ENCODE measurements around the gene ARHGAP24. TPM values are rescaled to one million over a fixed set of nuclear protein-coding genes. Genes with fewer than 3 reads are reported as not detected.
"Not testable (repeated sequence)": the region's sequence is repeated elsewhere in the genome, so short reads cannot be mapped to it uniquely, and the experiment has no call there.

Gene ARHGAP24
- total RNA-seq, 3 donors from 2014 or later, result 20.6 to 60.2 (median 37.2) TPM

- no peaks in the 10 kb centered on the region for H3K9me3 ChIP-seq
- H3K27ac ChIP-seq, result no peak overlapping the region
- no peak for DNase-seq (ENCODE audit: low spot score in 2 of 2)
- intact Hi-C loops (cut with DNase I; ENCODE audit: low total_unique reads), result no loop called here
- no peaks in the 10 kb centered on the region for H3K27me3 ChIP-seq
- no peaks in the 10 kb centered on the region for H3K4me1 ChIP-seq
- H3K4me3 ChIP-seq, result no peak overlapping the region
- TF ChIP-seq, protein P1, sequence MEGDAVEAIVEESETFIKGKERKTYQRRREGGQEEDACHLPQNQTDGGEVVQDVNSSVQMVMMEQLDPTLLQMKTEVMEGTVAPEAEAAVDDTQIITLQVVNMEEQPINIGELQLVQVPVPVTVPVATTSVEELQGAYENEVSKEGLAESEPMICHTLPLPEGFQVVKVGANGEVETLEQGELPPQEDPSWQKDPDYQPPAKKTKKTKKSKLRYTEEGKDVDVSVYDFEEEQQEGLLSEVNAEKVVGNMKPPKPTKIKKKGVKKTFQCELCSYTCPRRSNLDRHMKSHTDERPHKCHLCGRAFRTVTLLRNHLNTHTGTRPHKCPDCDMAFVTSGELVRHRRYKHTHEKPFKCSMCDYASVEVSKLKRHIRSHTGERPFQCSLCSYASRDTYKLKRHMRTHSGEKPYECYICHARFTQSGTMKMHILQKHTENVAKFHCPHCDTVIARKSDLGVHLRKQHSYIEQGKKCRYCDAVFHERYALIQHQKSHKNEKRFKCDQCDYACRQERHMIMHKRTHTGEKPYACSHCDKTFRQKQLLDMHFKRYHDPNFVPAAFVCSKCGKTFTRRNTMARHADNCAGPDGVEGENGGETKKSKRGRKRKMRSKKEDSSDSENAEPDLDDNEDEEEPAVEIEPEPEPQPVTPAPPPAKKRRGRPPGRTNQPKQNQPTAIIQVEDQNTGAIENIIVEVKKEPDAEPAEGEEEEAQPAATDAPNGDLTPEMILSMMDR (IDR thresholded peaks at IDR 0.05), result no peak
- TF ChIP-seq POLR2A (IDR thresholded peaks at IDR 0.05) (no peak), POLR2AphosphoS5 (IDR thresholded peaks at IDR 0.05) (no peak)
- no peaks in the 10 kb centered on the region for H3K36me3 ChIP-seq
Measured at GRCh38 chr4:85913931-85914694, 439.2 kb downstream of the ARHGAP24 start.

DNA sequence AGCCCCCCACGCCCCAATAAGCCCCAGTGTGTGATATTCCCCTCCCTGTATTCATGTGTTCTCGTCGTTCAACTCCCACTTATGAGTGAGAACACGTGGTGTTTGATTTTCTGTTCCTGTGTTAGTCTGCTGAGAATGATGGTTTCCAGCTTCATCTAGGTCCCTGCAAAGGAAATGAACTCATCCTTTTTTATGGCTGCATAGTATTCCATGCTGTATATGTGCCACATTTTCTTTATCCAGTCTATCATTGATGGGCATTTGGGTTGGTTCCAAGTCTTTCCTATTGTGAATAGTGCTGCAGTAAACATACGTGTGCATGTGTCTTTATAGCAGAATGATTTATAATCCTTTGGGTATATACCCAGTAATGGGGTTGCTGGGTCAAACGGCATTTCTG lies 440.6 kb downstream of the ARHGAP24 start:
- H3K4me3 ChIP-seq; H3K27me3 ChIP-seq; H3K9me3 ChIP-seq; H3K27ac ChIP-seq; DNase-seq (ENCODE audit: low spot score in 2 of 2); H3K36me3 ChIP-seq; H3K4me1 ChIP-seq; intact Hi-C loops (cut with DNase I; ENCODE audit: low total_unique reads): not testable (repeated sequence)

DNA sequence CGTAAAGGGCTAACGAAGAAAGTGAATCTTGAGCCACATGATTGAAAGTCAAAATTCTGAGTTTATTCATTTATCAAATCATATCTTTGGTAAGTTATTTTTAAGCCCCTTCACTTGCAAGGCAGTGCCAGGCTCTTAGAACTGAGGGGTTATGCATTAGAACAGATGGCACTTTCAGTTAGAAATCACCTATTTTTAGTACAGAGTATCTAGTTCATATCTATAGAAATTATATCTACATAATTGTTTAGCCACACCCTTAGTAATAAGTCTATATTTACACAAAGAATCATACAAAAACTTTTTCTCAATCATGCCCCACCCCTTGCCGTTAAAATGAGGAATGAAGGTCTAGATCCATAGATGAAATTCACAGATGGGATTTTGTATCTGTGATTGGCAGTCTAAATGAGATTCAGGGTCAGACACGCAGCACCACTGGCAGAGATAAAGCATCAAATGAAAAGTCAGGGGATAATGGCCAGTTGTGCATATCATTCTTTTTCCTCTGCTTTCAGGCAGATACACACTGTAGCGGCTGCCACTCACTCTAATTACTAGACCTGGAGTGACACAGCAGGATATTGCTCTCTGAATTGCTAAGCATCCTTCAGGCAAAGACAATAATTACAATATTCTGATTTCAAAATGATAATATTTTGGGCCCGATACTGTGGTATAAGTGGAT lies 444.4 kb downstream of the ARHGAP24 start:
- TF ChIP-seq, protein P1 (IDR thresholded peaks at IDR 0.05), result no peak
- no peak for TF ChIP-seq POLR2A (IDR thresholded peaks at IDR 0.05)
- no peak for TF ChIP-seq POLR2AphosphoS5 (IDR thresholded peaks at IDR 0.05)
- DNase-seq (ENCODE audit: low spot score in 2 of 2), result no peak
- Histone ChIP-seq H3K9me3 (no peaks in the 10 kb centered on the region), H3K27ac (no peak overlapping the region), H3K4me3 (no peak overlapping the region), H3K4me1 (no peaks in the 10 kb centered on the region), H3K36me3 (no peaks in the 10 kb centered on the region), H3K27me3 (no peaks in the 10 kb centered on the region)
- intact Hi-C loops (cut with DNase I; ENCODE audit: low total_unique reads), result no loop called here

- Histone ChIP-seq H3K36me3 (no peaks in the 10 kb centered on the region), H3K27ac (no peak overlapping the region), H3K4me3 (no peak overlapping the region), H3K27me3 (no peaks in the 10 kb centered on the region), H3K9me3 (no peaks in the 10 kb centered on the region), H3K4me1 (no peaks in the 10 kb centered on the region)
- TF ChIP-seq, protein P1 (IDR thresholded peaks at IDR 0.05), result no peak
- no peak for TF ChIP-seq POLR2A (IDR thresholded peaks at IDR 0.05)
- no peak for TF ChIP-seq POLR2AphosphoS5 (IDR thresholded peaks at IDR 0.05)
- DNase-seq (ENCODE audit: low spot score in 2 of 2), result no peak
- intact Hi-C loops (cut with DNase I; ENCODE audit: low total_unique reads), result no loop called here
Measured at GRCh38 chr4:85925071-85925470, 450.1 kb downstream of the ARHGAP24 start.

DNA sequence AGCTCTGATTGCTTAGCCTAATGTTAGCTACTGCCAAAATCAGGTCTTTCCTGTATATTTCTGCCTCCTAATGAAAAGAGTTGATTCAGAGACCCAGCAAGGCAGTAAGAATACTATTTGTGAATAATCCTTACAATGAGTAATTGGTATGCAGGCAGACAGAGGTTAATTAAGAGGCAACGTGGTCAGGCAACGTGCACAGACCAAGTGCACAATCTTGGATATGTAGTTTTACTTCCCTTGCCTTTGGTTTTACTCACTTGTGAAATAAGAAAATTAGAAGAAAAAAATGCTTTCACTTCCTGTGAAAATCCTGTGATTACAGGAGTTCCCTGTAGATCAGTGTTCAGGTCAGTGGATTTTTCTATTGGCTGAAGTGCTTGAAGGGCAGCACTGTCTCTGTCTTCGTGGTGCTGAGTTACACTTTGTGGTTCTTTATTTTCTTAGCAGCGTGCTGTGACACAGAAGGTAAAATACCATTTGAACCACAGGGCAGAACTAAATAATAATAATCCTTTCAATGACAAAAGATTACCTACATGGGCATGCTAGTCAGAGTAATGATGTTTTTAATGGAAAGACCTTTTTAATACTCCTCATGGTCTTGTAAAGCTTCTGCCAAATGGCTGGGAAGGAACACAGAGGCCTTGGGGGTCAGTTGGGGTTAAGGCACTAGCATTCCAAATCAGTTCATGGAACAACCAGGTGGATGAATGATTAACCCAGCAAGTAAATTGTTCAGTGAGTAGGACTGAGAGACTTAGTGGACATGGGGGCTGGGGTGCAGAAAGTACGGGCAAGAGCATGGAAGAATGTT lies 454.0 kb downstream of the ARHGAP24 start:
- intact Hi-C loops (cut with DNase I; ENCODE audit: low total_unique reads), result no loop called here
- no peak for DNase-seq (ENCODE audit: low spot score in 2 of 2)
- Histone ChIP-seq H3K27me3 (no peaks in the 10 kb centered on the region), H3K4me3 (no peak overlapping the region), H3K9me3 (no peaks in the 10 kb centered on the region), H3K36me3 (no peaks in the 10 kb centered on the region), H3K27ac (no peak overlapping the region), H3K4me1 (no peaks in the 10 kb centered on the region)
- TF ChIP-seq, protein P1 (IDR thresholded peaks at IDR 0.05), result no peak
- TF ChIP-seq POLR2AphosphoS5 (IDR thresholded peaks at IDR 0.05) (no peak), POLR2A (IDR thresholded peaks at IDR 0.05) (no peak)

Measured in breast epithelium (tissue), 4 donors.